DND-41 (cell line): Measurements from ENCODE around the gene RELN.

ENCODE experiments used
- EZH2 ChIP-seq: IDR thresholded peaks from 3 replicates; pipeline ENCODE4 v1.6.1; 2012; ENCODE audit warnings: borderline replicate concordance, low read depth, mild to moderate bottlenecking, moderate library complexity, low read length, inconsistent platforms; ENCODE audit not compliant: severe bottlenecking
- TF ChIP-seq, protein P1 (sequence below): IDR thresholded peaks from 2 replicates; pipeline ENCODE4 v1.5.1; 2012; ENCODE audit warnings: borderline replicate concordance, low read length, moderate library complexity, mild to moderate bottlenecking; ENCODE audit not compliant: poor library complexity, severe bottlenecking; ENCODE audit errors: extremely low read depth

DNA sequence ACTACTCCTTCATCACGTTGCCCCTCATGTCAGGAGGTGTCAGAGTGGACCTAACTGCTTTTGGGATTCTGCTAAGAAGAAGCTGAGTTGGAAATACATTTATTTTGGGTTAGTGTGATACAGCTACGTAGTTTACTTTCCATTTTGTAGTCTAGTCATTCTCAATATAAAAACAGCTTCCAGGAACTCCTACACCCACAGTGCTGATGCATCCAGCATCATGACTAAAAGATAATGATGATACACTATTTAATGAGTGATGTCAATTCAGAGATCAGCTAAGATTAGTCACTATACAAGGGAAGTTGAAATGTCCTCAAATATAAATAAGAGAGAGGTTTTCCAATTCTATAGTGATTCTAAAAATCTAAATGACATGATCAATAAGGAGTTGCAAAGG lies 279.2 kb downstream of the RELN start:
- TF ChIP-seq, protein P1, sequence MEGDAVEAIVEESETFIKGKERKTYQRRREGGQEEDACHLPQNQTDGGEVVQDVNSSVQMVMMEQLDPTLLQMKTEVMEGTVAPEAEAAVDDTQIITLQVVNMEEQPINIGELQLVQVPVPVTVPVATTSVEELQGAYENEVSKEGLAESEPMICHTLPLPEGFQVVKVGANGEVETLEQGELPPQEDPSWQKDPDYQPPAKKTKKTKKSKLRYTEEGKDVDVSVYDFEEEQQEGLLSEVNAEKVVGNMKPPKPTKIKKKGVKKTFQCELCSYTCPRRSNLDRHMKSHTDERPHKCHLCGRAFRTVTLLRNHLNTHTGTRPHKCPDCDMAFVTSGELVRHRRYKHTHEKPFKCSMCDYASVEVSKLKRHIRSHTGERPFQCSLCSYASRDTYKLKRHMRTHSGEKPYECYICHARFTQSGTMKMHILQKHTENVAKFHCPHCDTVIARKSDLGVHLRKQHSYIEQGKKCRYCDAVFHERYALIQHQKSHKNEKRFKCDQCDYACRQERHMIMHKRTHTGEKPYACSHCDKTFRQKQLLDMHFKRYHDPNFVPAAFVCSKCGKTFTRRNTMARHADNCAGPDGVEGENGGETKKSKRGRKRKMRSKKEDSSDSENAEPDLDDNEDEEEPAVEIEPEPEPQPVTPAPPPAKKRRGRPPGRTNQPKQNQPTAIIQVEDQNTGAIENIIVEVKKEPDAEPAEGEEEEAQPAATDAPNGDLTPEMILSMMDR, result no peak
- TF ChIP-seq EZH2, result no peak
